K562 (cell line): ENCODE results near the gene PKHD1. TPM values are rescaled to one million over a fixed set of nuclear protein-coding genes. Genes with fewer than 3 reads are reported as not detected.

Experiments used
- ATAC-seq: fragments of 200-7000 bp; cut with Tn5 transposase; 3 replicates; pipeline ENCODE4 v1.9.1; 2020; ENCODE audit warnings: moderate library complexity
- BruUV-seq: library from RNA; stranded (reverse); fragments of 400-500 nt; replicated peaks from 2 replicates; lab custom pipeline; 2021; lab: Mats Ljungman, UMichigan
- CTCF ChIA-PET: fragments of 300-600 bp; formaldehyde crosslinking; extraction: SDS; loops from one replicate; lab custom pipeline; 2021; ENCODE audit warnings: low intra/inter-chr PET ratio; lab: Yijun Ruan, JAX
- POLR2A ChIA-PET: fragments of 300-600, 350-650 bp; sonication (Branson Sonifier 250); formaldehyde crosslinking; extraction: SDS; loops from one replicate; lab custom pipeline; 2021; ENCODE audit warnings: antibody characterized with exemption, inconsistent platforms; lab: Yijun Ruan, JAX
- DNase-seq, 4 experiments: peaks; one replicate each; pipeline versions ENCODE4 v3.0.0 to v3.0.0-alpha.2; 2011 to 2018; ENCODE audit warnings: low spot score in 3 of 4, mixed read lengths in 3 of 4; ENCODE audit errors: extremely low read depth in 1 of 4
- FAIRE-seq: peaks from 2 replicates; lab custom pipeline; 2011; peaks lifted over from hg19 to GRCh38; lab: Jason Lieb, UNC
- H2AFZ ChIP-seq: 2 replicates; pipeline ENCODE4 v1.6.0; 2011; ENCODE audit warnings: low read depth, low read length, control low read depth, inconsistent platforms
- H3K27ac ChIP-seq: fragments of 200-600 bp; 3 replicates; pipeline ENCODE4 v1.8.0; 2011; ENCODE audit warnings: low read depth, mild to moderate bottlenecking, control low read depth, inconsistent platforms, low read length, moderate library complexity, mixed read lengths; ENCODE audit errors: extremely low read depth
- H3K27me3 ChIP-seq, 2 experiments: fragments of 300-600 bp in 1 of 2; 2 replicates in 1 of 2; 3 replicates in 1 of 2; pipeline versions ENCODE4 v1.6.0 to v1.8.0; 2011; ENCODE audit warnings: inconsistent platforms in 2 of 2, low read length in 2 of 2, mild to moderate bottlenecking in 1 of 2, mixed read lengths in 1 of 2, moderate library complexity in 1 of 2; ENCODE audit not compliant: control insufficient read depth in 2 of 2, insufficient read depth in 2 of 2
- H3K36me3 ChIP-seq: fragments of 300-600 bp; 3 replicates; pipeline ENCODE4 v1.8.0; 2011; ENCODE audit warnings: mild to moderate bottlenecking, low read length, inconsistent platforms; ENCODE audit not compliant: control insufficient read depth, insufficient read depth
- H3K4me1 ChIP-seq, 2 experiments: fragments of 200-600 bp in 1 of 2; replicated peaks in 1 of 2; 2 replicates in 1 of 2; 3 replicates in 1 of 2; pipeline versions ENCODE4 v1.5.1 to v1.8.0; 2011; ENCODE audit warnings: inconsistent platforms in 2 of 2, low read length in 2 of 2, mild to moderate bottlenecking in 1 of 2, mixed read lengths in 1 of 2, moderate library complexity in 1 of 2; ENCODE audit not compliant: control insufficient read depth in 2 of 2, insufficient read depth in 2 of 2
- H3K4me2 ChIP-seq: 2 replicates; pipeline ENCODE4 v1.6.1; 2011; ENCODE audit warnings: low read length, control low read depth, inconsistent platforms, mixed read lengths; ENCODE audit not compliant: insufficient read depth
- H3K4me3 ChIP-seq: fragments of 200-600 bp; sonication (generic), shearing (Covaris generic); 2 replicates; pipeline ENCODE4 v1.5.1; 2016; ENCODE audit warnings: control low read depth, inconsistent platforms
- H3K79me2 ChIP-seq: fragments of 200-600 bp; 3 replicates; pipeline ENCODE4 v1.8.0; 2011; ENCODE audit warnings: low read length, inconsistent platforms; ENCODE audit not compliant: control insufficient read depth, insufficient read depth
- H3K9ac ChIP-seq, 2 experiments: 2 replicates each; pipeline versions ENCODE4 v1.6.0 to v1.6.1; 2011; ENCODE audit warnings: low read depth in 2 of 2, low read length in 2 of 2, control low read depth in 1 of 2, inconsistent platforms in 1 of 2, mild to moderate bottlenecking in 1 of 2, mixed read lengths in 1 of 2; ENCODE audit not compliant: insufficient read depth in 1 of 2
- H3K9me1 ChIP-seq: one replicate; pipeline ENCODE4 v1.6.0; 2011; ENCODE audit warnings: inconsistent platforms, mild to moderate bottlenecking, low read length, moderate library complexity; ENCODE audit not compliant: control insufficient read depth, insufficient read depth
- H3K9me3 ChIP-seq: replicated peaks from 2 replicates; pipeline ENCODE4 v1.5.1; 2011; ENCODE audit warnings: low read depth, low read length, inconsistent platforms; ENCODE audit not compliant: control insufficient read depth, insufficient read depth
- H4K20me1 ChIP-seq: replicated peaks from 2 replicates; pipeline ENCODE4 v1.6.1; 2011; ENCODE audit warnings: low read length, inconsistent platforms, mixed read lengths; ENCODE audit not compliant: control insufficient read depth, insufficient read depth
- CBX5 ChIP-seq: IDR thresholded peaks from 2 replicates; pipeline ENCODE4 v1.6.1; 2014; ENCODE audit warnings: low read depth, borderline replicate concordance
- CBX8 ChIP-seq: fragments of 200-600 bp; sonication (generic); IDR thresholded peaks from 2 replicates; pipeline ENCODE4 v1.6.1; 2012; ENCODE audit warnings: borderline replicate concordance, mixed run types, low read depth, mild to moderate bottlenecking, moderate library complexity, mixed read lengths, low read length, control low read depth, inconsistent platforms; ENCODE audit not compliant: poor library complexity, severe bottlenecking; ENCODE audit errors: extremely low read depth
- ELK3 ChIP-seq: fragments of 450-650 bp; formaldehyde crosslinking; IDR thresholded peaks from 2 replicates; pipeline ENCODE4 v1.4.0; 2020; ENCODE audit warnings: mild to moderate bottlenecking
- HMGXB4 ChIP-seq: sonication (generic); formaldehyde crosslinking; IDR thresholded peaks from 2 replicates; pipeline ENCODE4 v1.8.1; 2023; ENCODE audit warnings: mild to moderate bottlenecking, missing genetic modification reagents
- RFX1 ChIP-seq: fragments of 450-650 bp; IDR thresholded peaks from 2 replicates; pipeline ENCODE4 v1.6.1; 2016; ENCODE audit warnings: mild to moderate bottlenecking, moderate library complexity
- TAF7 ChIP-seq: fragments of 450-650 bp; IDR thresholded peaks from 2 replicates; pipeline ENCODE4 v1.6.1; 2016; ENCODE audit warnings: missing genetic modification characterization, missing compliant biosample characterization
- ZBTB49 ChIP-seq: sonication (generic); formaldehyde crosslinking; IDR thresholded peaks from 2 replicates; pipeline ENCODE4 v1.8.0; 2022; ENCODE audit warnings: missing genetic modification reagents, mild to moderate bottlenecking, borderline replicate concordance
- ZNF165 ChIP-seq: fragments of 250-450 bp; sonication (Bioruptor Pico); IDR thresholded peaks from 2 replicates; pipeline ENCODE4 v1.4.0; 2020; ENCODE audit warnings: borderline replicate concordance
- WGBS: fragments of 100-300 bp; shearing (Covaris generic); methylation state at CpG from one replicate; pipeline ENCODE4 v1.1.6; 2016; ENCODE audit warnings: low coverage, mixed read lengths; ENCODE audit not compliant: insufficient coverage; ENCODE audit errors: missing lambda C conversion rate; 5-methylcytosine and 5-hydroxymethylcytosine counted together
- in situ Hi-C: fragments of 300-500 bp; cut with MboI; formaldehyde crosslinking; loops from 4 replicates; pipeline ENCODE4 v1.15.0; 2018; ENCODE audit warnings: inconsistent platforms, mixed read lengths
- intact Hi-C: fragments of 100-400 bp; cut with micrococcal nuclease; formaldehyde crosslinking; loops from 2 replicates; pipeline ENCODE4 v1.14.2; 2022
- polyA plus RNA-seq, 8 experiments: library from polyadenylated mRNA; depleted of rRNA in 4 of 8; stranded (reverse) in 5 of 8; unstranded in 3 of 8; fragments of >200 nt; fragmentation: Nextera tagmentation in 2 of 8; fragmentation: Illumina TruSeq in 1 of 8; extraction: Ambion mirVana in 2 of 8; extraction: Trizol in 1 of 8; gene quantifications; 2 replicates each; pipeline versions ENCODE4 v1.2.1 to v1.2.3, GENCODE V29; 2011 to 2014; ENCODE audit warnings: inconsistent platforms in 1 of 8, missing spikeins in 1 of 8
- total RNA-seq, 7 experiments: library from RNA; depleted of rRNA in 6 of 7; stranded (reverse); fragments of >200 nt in 6 of 7; fragmentation: Illumina TruSeq in 2 of 7; extraction: Trizol in 2 of 7; gene quantifications; 2 replicates each; pipeline versions ENCODE4 v1.2.1 to v1.2.3, GENCODE V29; 2011 to 2021; ENCODE audit warnings: low replicate concordance in 1 of 7
- TF ChIP-seq, protein P1 (sequence below), 2 experiments: IDR thresholded peaks in 1 of 2; conservative IDR thresholded peaks in 1 of 2; 2 replicates each; pipeline ENCODE4 v1.6.1; 2016; ENCODE audit warnings: low read depth in 2 of 2, mild to moderate bottlenecking in 1 of 2, missing compliant biosample characterization in 1 of 2, missing genetic modification characterization in 1 of 2, moderate library complexity in 1 of 2

The PKHD1 gene
- total and polyA plus RNA-seq, 9 of the 15 experiments (the other 6 are each of a cell fraction or from before 2014, with no cell fraction given) = 0.01 to 0.04 (median 0.01) TPM; not detected in 6

- intact Hi-C loops (no loop called here), in situ Hi-C loops (no loop called here)
- ATAC-seq (no peak), DNase-seq (no peak), FAIRE-seq (no peak)
- POLR2A ChIA-PET = no interaction called here
- Histone ChIP-seq H3K27ac (no peak overlapping the region), H3K36me3 (no peaks in the 10 kb centered on the region), H3K9me3 (no peaks in the 10 kb centered on the region), H3K9ac (no peak overlapping the region), H3K79me2 (no peaks in the 10 kb centered on the region), H4K20me1 (no peaks in the 10 kb centered on the region), H2AFZ (no peak overlapping the region), H3K9me1 (no peaks in the 10 kb centered on the region), H3K4me1 (no peaks in the 10 kb centered on the region), H3K4me3 (no peak overlapping the region), H3K4me2 (no peak overlapping the region), H3K27me3 (no peaks in the 10 kb centered on the region)
- TF ChIP-seq TAF7 (tag) (no peak), ZBTB49 (no peak), CBX5 (no peak), ELK3 (CRISPR knock-in tag) (no peak), CBX8 (no peak), RFX1 (no peak), ZNF165 (no peak), HMGXB4 (CRISPR knock-in tag) (no peak)
- TF ChIP-seq, protein P1, sequence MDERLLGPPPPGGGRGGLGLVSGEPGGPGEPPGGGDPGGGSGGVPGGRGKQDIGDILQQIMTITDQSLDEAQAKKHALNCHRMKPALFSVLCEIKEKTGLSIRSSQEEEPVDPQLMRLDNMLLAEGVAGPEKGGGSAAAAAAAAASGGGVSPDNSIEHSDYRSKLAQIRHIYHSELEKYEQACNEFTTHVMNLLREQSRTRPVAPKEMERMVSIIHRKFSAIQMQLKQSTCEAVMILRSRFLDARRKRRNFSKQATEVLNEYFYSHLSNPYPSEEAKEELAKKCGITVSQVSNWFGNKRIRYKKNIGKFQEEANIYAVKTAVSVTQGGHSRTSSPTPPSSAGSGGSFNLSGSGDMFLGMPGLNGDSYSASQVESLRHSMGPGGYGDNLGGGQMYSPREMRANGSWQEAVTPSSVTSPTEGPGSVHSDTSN (CRISPR knock-in tag; IDR thresholded peaks at IDR 0.05; ENCODE audit: low read depth) = no peak
- TF ChIP-seq, protein P1 (tag; conservative IDR thresholded peaks at IDR 0.05; ENCODE audit: low read depth) = no peak
- CTCF ChIA-PET = no interaction called here
- no TSS peak for BruUV-seq
- 0% methylated on average over 3 of the region's 3 CpGs for WGBS
Measured at GRCh38 chr6:51954681-51955080, 132.7 kb downstream of the PKHD1 start.
